Stimulated activated memory B cell treated with anti-CD40 and anti-IgM and Interleukin-4, amounts not matched to agents 10 μg/mL and 1 μg/mL and 100 μg/mL, for 72 hours (primary cell): ENCODE measurements around the gene PAGR1.
A peak's percentile ranks its signal among the peaks of the same experiment; 100 is the strongest.
"Not testable (repeated sequence)": the region's sequence is repeated elsewhere in the genome, so short reads cannot be mapped to it uniquely, and the experiment has no call there.

Experiments used
- ATAC-seq: fragments of 150-1000 bp; cut with Tn5 transposase; 2 replicates; pipeline ENCODE4 v1.10.0; 2021
- H3K27ac Mint-ChIP-seq: one replicate; pipeline ENCODE4 v1.8.0; 2022; ENCODE audit warnings: mild to moderate bottlenecking, mixed read lengths
- H3K27me3 Mint-ChIP-seq: one replicate; pipeline ENCODE4 v1.8.0; 2022; ENCODE audit warnings: mixed read lengths
- H3K36me3 Mint-ChIP-seq: one replicate; pipeline ENCODE4 v1.8.0; 2022; ENCODE audit warnings: mixed read lengths
- H3K4me1 Mint-ChIP-seq: one replicate; pipeline ENCODE4 v1.8.0; 2022; ENCODE audit warnings: mixed read lengths
- H3K4me3 Mint-ChIP-seq: one replicate; pipeline ENCODE4 v1.8.0; 2022; ENCODE audit warnings: mild to moderate bottlenecking, moderate library complexity, mixed read lengths
- H3K9me3 Mint-ChIP-seq: one replicate; pipeline ENCODE4 v1.8.0; 2022; ENCODE audit warnings: mixed read lengths

Gene PAGR1

GRCh38 chr16:29816694-29817441, 916 bp downstream of the PAGR1 start:
- peak; percentile 18 for ATAC-seq
- H3K4me3 Mint-ChIP-seq, result peak overlapping the region; percentile 94
- peak overlapping the region; percentile 94 for H3K27ac Mint-ChIP-seq
- no peaks in the 10 kb centered on the region for H3K9me3 Mint-ChIP-seq
- H3K36me3 Mint-ChIP-seq, result peaks cover 20% of the 10 kb centered on the region
- peaks cover 75% of the 10 kb centered on the region for H3K4me1 Mint-ChIP-seq
- H3K27me3 Mint-ChIP-seq, result no peaks in the 10 kb centered on the region

GRCh38 chr16:29818082-29818481, 2.1 kb downstream of the PAGR1 start:
- no peak for ATAC-seq
- no peaks in the 10 kb centered on the region for H3K9me3 Mint-ChIP-seq
- peak overlapping the region; percentile 59 for H3K27ac Mint-ChIP-seq
- H3K4me1 Mint-ChIP-seq, result peaks cover 79% of the 10 kb centered on the region
- H3K36me3 Mint-ChIP-seq, result peaks cover 25% of the 10 kb centered on the region
- H3K4me3 Mint-ChIP-seq, result peak overlapping the region; percentile 75
- H3K27me3 Mint-ChIP-seq, result no peaks in the 10 kb centered on the region

GRCh38 chr16:29819506-29819905, 3.6 kb downstream of the PAGR1 start:
- H3K9me3 Mint-ChIP-seq, result no peaks in the 10 kb centered on the region
- H3K36me3 Mint-ChIP-seq, result peaks cover 25% of the 10 kb centered on the region
- H3K4me1 Mint-ChIP-seq, result peaks cover 72% of the 10 kb centered on the region
- peak overlapping the region; percentile 94 for H3K4me3 Mint-ChIP-seq
- no peaks in the 10 kb centered on the region for H3K27me3 Mint-ChIP-seq
- no peak for ATAC-seq
- H3K27ac Mint-ChIP-seq, result no peak overlapping the region

GRCh38 chr16:29820271-29820701, 4.3 kb downstream of the PAGR1 start, which contains the start of gene MVP:
Gene MVP, plus strand, starts transcription at chr16:29820462. Its CDS starts 10,088 bp downstream, at chr16:29830550.
- H3K27me3 Mint-ChIP-seq, result no peaks in the 10 kb centered on the region
- peak within 1 kb of the TSS; percentile 84 for H3K27ac Mint-ChIP-seq
- peak; percentile 49 for ATAC-seq
- peak within 1 kb of the TSS; percentile 94 for H3K4me3 Mint-ChIP-seq
- peaks cover 28% of the 10 kb centered on the region for H3K36me3 Mint-ChIP-seq
- H3K9me3 Mint-ChIP-seq, result no peaks in the 10 kb centered on the region
- peaks cover 70% of the 10 kb centered on the region for H3K4me1 Mint-ChIP-seq

- H3K4me1 Mint-ChIP-seq, result peaks cover 73% of the 10 kb centered on the region
Observed at GRCh38 chr16:29820730-29821642, 5.0 kb downstream of the PAGR1 start.

GRCh38 chr16:29821643-29822115, 5.7 kb downstream of the PAGR1 start:
- Mint-ChIP-seq H3K36me3 (peaks cover 33% of the 10 kb centered on the region), H3K27me3 (no peaks in the 10 kb centered on the region), H3K4me3 (peak overlapping the region; percentile 94), H3K9me3 (no peaks in the 10 kb centered on the region), H3K27ac (peak overlapping the region; percentile 84), H3K4me1 (peaks cover 72% of the 10 kb centered on the region)
- ATAC-seq, result no peak

More at GRCh38 chr16:29820730-29821642, 5.0 kb downstream of the PAGR1 start:
- H3K9me3 Mint-ChIP-seq, result no peaks in the 10 kb centered on the region
- H3K27ac Mint-ChIP-seq, result peak overlapping the region; percentile 84
- peak overlapping the region; percentile 94 for H3K4me3 Mint-ChIP-seq
- peaks cover 33% of the 10 kb centered on the region for H3K36me3 Mint-ChIP-seq
- H3K27me3 Mint-ChIP-seq, result no peaks in the 10 kb centered on the region
- peak; percentile 82 for ATAC-seq

- Mint-ChIP-seq H3K9me3 (no peaks in the 10 kb centered on the region), H3K4me3 (no peak overlapping the region), H3K27me3 (no peaks in the 10 kb centered on the region), H3K4me1 (peaks cover 52% of the 10 kb centered on the region), H3K36me3 (peaks cover 19% of the 10 kb centered on the region), H3K27ac (peak overlapping the region; percentile 54)
- no peak for ATAC-seq
Observed at GRCh38 chr16:29824589-29825144, 8.7 kb downstream of the PAGR1 start.

GRCh38 chr16:29825145-29826044, 9.4 kb downstream of the PAGR1 start:
- Mint-ChIP-seq H3K36me3 (peaks cover 26% of the 10 kb centered on the region), H3K27ac (peak overlapping the region; percentile 54), H3K27me3 (no peaks in the 10 kb centered on the region), H3K9me3 (no peaks in the 10 kb centered on the region), H3K4me3 (peak overlapping the region; percentile 36), H3K4me1 (peaks cover 46% of the 10 kb centered on the region)
- ATAC-seq, result no peak

- Mint-ChIP-seq H3K27me3 (no peaks in the 10 kb centered on the region), H3K4me1 (peaks cover 40% of the 10 kb centered on the region), H3K27ac (no peak overlapping the region), H3K36me3 (peaks cover 34% of the 10 kb centered on the region), H3K9me3 (no peaks in the 10 kb centered on the region), H3K4me3 (no peak overlapping the region)
- ATAC-seq, result no peak
Observed at GRCh38 chr16:29826342-29826695, 10.4 kb downstream of the PAGR1 start.

- H3K9me3 Mint-ChIP-seq, result no peaks in the 10 kb centered on the region
- peaks cover 56% of the 10 kb centered on the region for H3K36me3 Mint-ChIP-seq
- peaks cover 9% of the 10 kb centered on the region for H3K4me1 Mint-ChIP-seq
- no peak overlapping the region for H3K27ac Mint-ChIP-seq
- H3K27me3 Mint-ChIP-seq, result no peaks in the 10 kb centered on the region
- ATAC-seq, result no peak
- H3K4me3 Mint-ChIP-seq, result no peak overlapping the region
Observed at GRCh38 chr16:29830774-29831173, 14.8 kb downstream of the PAGR1 start.

- Mint-ChIP-seq H3K4me3 (no peak overlapping the region), H3K27ac (no peak overlapping the region), H3K9me3 (no peaks in the 10 kb centered on the region), H3K36me3 (peaks cover 58% of the 10 kb centered on the region), H3K27me3 (no peaks in the 10 kb centered on the region), H3K4me1 (peaks cover 8% of the 10 kb centered on the region)
- ATAC-seq, result no peak
Observed at GRCh38 chr16:29831490-29831889, 15.5 kb downstream of the PAGR1 start.

- H3K9me3 Mint-ChIP-seq, ATAC-seq, H3K4me3 Mint-ChIP-seq, H3K4me1 Mint-ChIP-seq, H3K27ac Mint-ChIP-seq, H3K27me3 Mint-ChIP-seq: not testable (repeated sequence)
- H3K36me3 Mint-ChIP-seq, result peaks cover 58% of the 10 kb centered on the region
Observed at GRCh38 chr16:29833219-29833618, 17.3 kb downstream of the PAGR1 start.

- no peak overlapping the region for H3K27ac Mint-ChIP-seq
- no peaks in the 10 kb centered on the region for H3K4me1 Mint-ChIP-seq
- ATAC-seq, result no peak
- no peaks in the 10 kb centered on the region for H3K27me3 Mint-ChIP-seq
- H3K9me3 Mint-ChIP-seq, result no peaks in the 10 kb centered on the region
- H3K36me3 Mint-ChIP-seq, result peaks cover 62% of the 10 kb centered on the region
- no peak overlapping the region for H3K4me3 Mint-ChIP-seq
Observed at GRCh38 chr16:29834079-29834478, 18.1 kb downstream of the PAGR1 start.

GRCh38 chr16:29835926-29836325, 20.0 kb downstream of the PAGR1 start:
- H3K27me3 Mint-ChIP-seq, result no peaks in the 10 kb centered on the region
- H3K36me3 Mint-ChIP-seq, result peaks cover 64% of the 10 kb centered on the region
- no peak overlapping the region for H3K4me3 Mint-ChIP-seq
- H3K27ac Mint-ChIP-seq, result no peak overlapping the region
- no peaks in the 10 kb centered on the region for H3K9me3 Mint-ChIP-seq
- H3K4me1 Mint-ChIP-seq, result no peaks in the 10 kb centered on the region
- ATAC-seq, result no peak
